ENCODE measurements around the gene RNF167.

DNA sequence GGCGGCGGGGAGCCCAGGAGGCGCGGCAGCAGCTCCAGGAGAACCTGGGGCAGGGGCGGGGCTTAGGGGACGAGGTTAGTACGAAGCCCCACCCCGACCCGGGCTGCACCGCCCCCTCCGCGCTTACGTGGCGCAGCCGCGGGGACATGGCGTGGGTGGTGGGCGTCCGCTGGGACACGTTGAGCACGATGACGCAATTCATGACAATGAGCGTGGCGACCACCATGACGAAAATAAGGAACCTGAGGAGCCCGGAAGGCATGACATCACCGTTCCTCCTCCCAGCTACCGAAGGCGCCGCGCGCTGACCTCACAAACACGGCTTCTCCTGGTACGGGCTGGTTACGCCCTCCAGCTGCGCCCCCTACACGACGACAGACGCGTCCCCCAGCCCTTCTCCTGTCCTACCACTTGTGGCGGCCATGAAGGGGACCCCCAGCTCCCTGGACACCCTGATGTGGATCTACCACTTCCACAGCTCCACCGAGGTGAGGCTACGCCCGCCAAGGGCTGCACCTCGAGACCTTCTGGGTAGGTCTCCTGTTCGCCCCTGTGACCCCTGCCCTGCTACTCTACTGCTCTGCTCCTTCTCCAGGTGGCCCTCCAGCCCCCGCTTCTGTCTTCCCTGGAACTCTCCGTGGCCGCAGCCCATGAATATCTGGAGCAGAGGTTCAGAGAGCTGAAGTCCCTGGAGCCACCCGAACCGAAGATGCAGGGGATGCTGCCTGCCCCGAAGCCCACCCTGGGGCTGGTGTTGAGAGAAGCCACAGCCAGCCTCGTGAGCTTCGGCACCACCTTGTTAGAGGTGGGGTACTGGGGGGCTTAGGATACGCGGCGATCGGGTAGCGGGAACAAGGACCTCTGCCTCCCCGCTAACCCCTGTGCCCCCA is 40.5 kb upstream of the RNF167 start, which contains the start of gene C17orf107:
- TF ChIP-seq, protein P1, sequence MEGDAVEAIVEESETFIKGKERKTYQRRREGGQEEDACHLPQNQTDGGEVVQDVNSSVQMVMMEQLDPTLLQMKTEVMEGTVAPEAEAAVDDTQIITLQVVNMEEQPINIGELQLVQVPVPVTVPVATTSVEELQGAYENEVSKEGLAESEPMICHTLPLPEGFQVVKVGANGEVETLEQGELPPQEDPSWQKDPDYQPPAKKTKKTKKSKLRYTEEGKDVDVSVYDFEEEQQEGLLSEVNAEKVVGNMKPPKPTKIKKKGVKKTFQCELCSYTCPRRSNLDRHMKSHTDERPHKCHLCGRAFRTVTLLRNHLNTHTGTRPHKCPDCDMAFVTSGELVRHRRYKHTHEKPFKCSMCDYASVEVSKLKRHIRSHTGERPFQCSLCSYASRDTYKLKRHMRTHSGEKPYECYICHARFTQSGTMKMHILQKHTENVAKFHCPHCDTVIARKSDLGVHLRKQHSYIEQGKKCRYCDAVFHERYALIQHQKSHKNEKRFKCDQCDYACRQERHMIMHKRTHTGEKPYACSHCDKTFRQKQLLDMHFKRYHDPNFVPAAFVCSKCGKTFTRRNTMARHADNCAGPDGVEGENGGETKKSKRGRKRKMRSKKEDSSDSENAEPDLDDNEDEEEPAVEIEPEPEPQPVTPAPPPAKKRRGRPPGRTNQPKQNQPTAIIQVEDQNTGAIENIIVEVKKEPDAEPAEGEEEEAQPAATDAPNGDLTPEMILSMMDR (conservative IDR thresholded peaks at IDR 0.05; ENCODE audit: low read length), result no peak
- TF ChIP-seq EZH2phosphoT487 (IDR thresholded peaks at IDR 0.05; ENCODE audit: borderline replicate concordance), result no peak

Data from Loucy (cell line).